GM12801 (cell line): ENCODE results near the gene PAX3.

Experiments used
- TF ChIP-seq, protein P1 (sequence below): IDR thresholded peaks from one replicate; pipeline ENCODE4 v1.5.1; 2011; ENCODE audit warnings: control low read depth; ENCODE audit not compliant: insufficient read length; ENCODE audit errors: extremely low read depth

The PAX3 gene

DNA sequence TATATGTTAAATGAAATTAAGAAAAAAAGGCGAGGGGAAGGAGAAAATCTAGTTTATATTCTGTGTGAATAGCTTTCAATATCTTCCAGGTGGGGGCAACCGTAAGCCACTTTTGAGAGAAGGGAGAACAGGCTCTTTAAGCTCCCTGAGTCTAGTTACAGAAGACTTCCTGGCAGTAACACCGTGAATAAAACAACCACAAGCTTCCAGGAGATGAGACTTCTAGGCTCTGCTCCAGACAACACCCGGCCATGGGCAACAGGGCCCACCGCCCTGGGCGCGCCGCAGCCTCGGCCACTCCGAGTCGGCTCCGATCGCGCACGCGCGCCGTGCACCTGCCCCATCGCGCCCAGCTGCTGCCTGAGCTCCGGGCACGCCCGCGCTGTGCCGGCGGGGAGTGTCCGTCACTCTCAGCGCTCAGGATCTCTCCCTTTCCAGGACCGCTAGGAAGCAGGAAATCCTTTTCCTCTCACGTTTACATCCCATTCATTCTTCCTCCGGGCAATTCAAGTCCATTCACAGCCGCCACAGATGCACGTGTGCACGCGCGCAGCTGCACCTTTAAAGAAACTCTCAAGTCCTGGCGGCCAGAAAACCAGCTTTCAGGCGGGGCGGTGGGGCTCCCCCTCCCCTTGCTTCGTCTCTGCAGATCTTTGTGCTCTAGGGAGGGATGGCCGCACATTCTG lies 19.4 kb upstream of the PAX3 start:
- TF ChIP-seq, protein P1, sequence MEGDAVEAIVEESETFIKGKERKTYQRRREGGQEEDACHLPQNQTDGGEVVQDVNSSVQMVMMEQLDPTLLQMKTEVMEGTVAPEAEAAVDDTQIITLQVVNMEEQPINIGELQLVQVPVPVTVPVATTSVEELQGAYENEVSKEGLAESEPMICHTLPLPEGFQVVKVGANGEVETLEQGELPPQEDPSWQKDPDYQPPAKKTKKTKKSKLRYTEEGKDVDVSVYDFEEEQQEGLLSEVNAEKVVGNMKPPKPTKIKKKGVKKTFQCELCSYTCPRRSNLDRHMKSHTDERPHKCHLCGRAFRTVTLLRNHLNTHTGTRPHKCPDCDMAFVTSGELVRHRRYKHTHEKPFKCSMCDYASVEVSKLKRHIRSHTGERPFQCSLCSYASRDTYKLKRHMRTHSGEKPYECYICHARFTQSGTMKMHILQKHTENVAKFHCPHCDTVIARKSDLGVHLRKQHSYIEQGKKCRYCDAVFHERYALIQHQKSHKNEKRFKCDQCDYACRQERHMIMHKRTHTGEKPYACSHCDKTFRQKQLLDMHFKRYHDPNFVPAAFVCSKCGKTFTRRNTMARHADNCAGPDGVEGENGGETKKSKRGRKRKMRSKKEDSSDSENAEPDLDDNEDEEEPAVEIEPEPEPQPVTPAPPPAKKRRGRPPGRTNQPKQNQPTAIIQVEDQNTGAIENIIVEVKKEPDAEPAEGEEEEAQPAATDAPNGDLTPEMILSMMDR: no peak

DNA sequence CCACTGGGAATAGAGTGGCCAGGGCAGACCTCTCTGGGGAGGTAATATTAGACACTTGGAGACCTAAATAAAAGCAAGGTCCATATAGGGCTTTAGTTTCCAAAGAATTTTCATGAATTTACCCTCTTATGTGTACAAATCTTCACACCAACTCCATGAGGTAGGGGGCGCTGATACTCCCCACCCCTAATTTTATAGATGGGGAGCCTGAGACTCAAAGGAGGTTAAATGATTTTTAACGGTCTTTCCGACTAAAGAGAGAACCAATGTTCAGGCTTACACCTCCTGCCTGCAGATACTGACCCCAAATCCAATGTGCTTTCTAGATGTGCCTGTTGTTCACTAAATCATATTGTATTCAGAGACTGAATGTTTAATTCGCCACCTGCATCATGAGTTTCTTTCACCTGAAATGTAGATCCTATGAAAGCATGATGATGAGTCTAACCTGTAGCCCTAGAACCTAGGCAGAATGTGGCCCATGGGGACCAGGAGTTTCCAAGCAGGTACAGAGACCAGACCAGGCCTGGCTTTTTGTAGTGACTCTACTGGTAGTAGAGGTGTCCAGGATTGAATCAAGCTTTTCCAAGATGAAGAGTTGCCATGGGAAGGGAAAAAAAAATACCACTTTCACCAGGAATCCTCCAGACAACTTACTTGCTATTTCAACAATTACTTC lies 16.8 kb upstream of the PAX3 start:
- TF ChIP-seq, protein P1: no peak

DNA sequence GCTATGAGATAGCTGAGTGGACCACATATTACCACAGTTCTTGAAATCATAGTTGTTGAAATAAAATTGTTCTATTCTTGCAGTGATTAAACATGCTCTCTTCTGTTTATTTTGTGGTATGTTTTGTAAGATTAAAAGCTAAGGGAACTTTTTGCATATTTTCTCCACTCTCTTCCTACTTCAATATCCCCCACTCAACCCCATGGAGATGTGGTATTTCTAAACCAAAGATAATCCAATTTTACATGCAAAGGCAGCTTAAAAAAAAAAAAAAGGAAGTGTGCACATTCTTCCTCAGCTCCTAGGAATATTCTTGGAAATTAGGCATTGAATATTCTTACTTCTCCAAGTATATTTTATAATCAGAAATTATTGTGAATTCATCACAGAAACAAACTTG lies 15.0 kb upstream of the PAX3 start:
- TF ChIP-seq, protein P1: no peak

DNA sequence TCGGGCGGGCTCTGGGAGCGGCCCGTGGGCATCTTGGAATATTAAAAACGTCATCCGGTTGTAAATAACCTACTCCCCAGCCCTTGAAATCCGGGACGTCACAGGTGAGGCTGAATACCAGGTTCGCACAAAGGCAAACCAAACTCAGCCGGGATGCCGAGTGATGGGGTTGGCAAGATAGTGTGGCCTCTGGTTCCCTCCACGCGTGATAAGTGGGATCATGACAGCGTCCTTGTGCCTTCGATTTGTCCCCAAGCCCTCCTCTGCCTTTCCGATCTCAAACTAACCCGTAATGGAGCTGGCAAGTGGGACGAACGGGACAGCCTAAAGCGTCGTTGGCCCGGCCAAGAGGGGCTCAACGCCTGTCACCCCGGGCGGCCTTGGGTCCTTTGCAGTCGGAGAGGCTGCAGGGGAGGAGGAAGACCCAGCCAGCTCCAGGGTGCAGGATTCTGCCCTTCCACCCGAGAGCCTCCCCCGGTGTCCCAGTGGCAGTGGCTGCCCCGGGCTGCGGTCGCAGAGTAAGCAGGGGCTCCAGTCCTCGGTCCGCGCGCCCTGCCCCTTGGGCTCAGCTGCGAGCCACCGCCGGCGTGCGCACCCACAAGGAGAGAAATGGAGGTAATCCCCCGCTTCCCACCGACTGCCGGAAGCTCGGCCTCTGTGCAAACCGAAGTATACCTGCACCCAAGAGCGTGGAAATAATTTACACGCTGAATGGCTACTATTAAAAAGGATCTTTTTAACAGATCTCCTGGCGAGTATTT lies 13.4 kb upstream of the PAX3 start:
- TF ChIP-seq, protein P1: no peak

DNA sequence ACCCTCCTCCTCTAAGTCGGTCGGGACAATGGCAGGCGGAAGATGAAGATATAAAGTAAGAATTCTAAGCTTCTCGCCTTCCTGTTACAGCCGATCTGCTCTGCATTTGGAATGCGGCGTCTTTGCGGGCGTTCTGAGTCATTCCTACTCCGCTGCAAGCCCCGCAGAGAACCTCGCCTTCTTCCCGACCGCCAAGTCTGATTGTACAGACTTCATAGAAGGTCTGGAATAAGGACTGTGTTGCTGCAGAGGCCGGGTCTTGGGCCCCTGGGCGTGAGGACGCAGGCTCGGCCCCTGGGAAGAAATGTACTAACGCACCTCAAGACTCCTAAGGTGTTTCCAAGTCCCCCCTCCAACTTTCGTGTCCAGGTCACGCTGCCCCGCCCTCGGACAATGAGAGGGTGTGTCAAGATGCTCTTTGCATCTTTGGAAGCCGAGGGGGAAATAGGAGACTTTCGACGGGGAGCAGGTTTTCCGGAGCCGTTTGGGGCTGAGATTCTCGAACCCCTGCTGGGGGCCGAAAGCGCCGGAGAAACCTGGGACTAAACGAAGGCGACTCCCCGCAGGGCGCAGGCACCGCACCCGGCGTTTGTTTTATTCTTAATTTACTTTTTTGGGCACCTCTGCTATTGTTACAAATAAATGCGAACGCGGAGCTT lies 12.7 kb upstream of the PAX3 start:
- TF ChIP-seq, protein P1: no peak

DNA sequence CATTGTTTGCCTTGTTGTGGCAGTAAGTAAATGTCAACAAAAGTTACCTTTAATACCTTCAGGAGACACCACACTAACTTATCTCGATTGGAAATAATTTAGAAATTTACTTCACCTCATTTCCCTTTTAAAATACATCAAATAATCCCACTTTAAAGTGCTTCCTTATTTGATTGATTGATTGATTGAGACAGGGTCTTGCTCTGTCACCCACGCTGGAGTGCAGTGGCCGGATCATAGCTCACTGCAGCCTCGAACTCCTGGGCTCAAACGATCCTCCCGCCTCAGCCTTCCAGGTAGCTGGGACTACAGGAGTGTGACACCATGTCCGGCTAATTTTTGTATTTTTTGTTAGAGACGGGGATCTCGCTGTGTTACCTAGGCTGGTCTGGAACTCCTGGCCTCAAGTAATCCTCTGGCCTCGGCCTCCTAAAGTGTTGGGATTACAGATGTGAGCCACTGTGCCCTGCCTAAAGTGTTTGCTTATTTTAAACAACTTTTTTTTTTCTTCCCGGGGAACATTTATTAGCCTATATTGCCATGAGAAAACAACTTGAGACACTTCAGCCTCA lies 12.0 kb upstream of the PAX3 start:
- TF ChIP-seq, protein P1: no peak

DNA sequence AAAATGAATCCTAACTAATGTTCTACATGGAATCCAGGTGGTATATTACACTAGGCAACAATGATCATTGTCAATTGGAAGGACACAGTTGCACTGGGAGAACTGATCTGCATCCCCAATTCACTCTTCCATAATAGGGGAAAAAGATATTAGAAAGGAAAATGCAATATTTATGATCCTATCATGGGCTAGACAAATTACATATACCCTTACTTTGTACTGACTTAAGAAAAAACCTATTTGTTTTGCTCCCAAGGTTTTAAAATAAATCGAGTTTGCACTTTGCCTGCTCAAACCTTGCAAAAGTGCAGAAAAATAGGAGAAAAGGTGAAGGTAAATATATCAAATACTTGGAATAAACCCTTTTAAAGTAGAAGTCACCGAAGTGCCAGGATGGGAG lies 11.0 kb upstream of the PAX3 start:
- TF ChIP-seq, protein P1: no peak
